OCI-LY1 (cell line): ENCODE measurements around the gene SLC39A2.

ENCODE experiments used
- H2AFZ ChIP-seq: fragments of 200-600 bp; sonication (generic), shearing (Covaris generic); 2 replicates; pipeline ENCODE4 v1.6.0; 2014; ENCODE audit warnings: antibody characterized with exemption, mild to moderate bottlenecking, low read length
- H3F3A ChIP-seq: fragments of 200-600 bp; sonication (generic), shearing (Covaris generic); 2 replicates; pipeline ENCODE4 v1.6.0; 2014; ENCODE audit warnings: mild to moderate bottlenecking, antibody characterized with exemption, low read length, moderate library complexity; ENCODE audit not compliant: insufficient read depth
- H3K27ac ChIP-seq: fragments of 200-600 bp; sonication (generic); 2 replicates; pipeline ENCODE4 v1.5.1; 2014; ENCODE audit warnings: low read length, mixed run types, mild to moderate bottlenecking, low read depth; ENCODE audit not compliant: poor library complexity, severe bottlenecking
- H3K27me3 ChIP-seq: fragments of 200-600 bp; sonication (generic); 2 replicates; pipeline ENCODE4 v1.6.0; 2014; ENCODE audit warnings: antibody characterized with exemption, mild to moderate bottlenecking, low read length, moderate library complexity; ENCODE audit not compliant: insufficient read depth
- H3K36me3 ChIP-seq: fragments of 200-600 bp; sonication (generic); 2 replicates; pipeline ENCODE4 v1.6.1; 2014; ENCODE audit warnings: mild to moderate bottlenecking, antibody characterized with exemption, low read length, moderate library complexity, mixed read lengths; ENCODE audit not compliant: insufficient read depth
- H3K4me1 ChIP-seq: fragments of 200-600 bp; sonication (generic); 2 replicates; pipeline ENCODE4 v1.5.1; 2014; ENCODE audit warnings: mild to moderate bottlenecking, low read length, moderate library complexity; ENCODE audit not compliant: insufficient read depth, severe bottlenecking
- H3K4me2 ChIP-seq: fragments of 200-600 bp; sonication (generic), shearing (Covaris generic); 2 replicates; pipeline ENCODE4 v1.6.1; 2014; ENCODE audit warnings: low read length
- H3K4me3 ChIP-seq: fragments of 200-600 bp; sonication (generic); 2 replicates; pipeline ENCODE4 v1.5.1; 2014; ENCODE audit warnings: low read length, low read depth, mild to moderate bottlenecking, mixed read lengths; ENCODE audit not compliant: poor library complexity, severe bottlenecking
- H3K79me2 ChIP-seq: fragments of 200-600 bp; shearing (Covaris generic); 2 replicates; pipeline ENCODE4 v1.6.1; 2016; ENCODE audit warnings: mixed run types, low read length, mixed read lengths; ENCODE audit not compliant: insufficient read depth
- H3K9ac ChIP-seq: fragments of 200-600 bp; sonication (generic), shearing (Covaris generic); 2 replicates; pipeline ENCODE4 v1.6.1; 2014; ENCODE audit warnings: mild to moderate bottlenecking, low read length, mixed read lengths
- H3K9me2 ChIP-seq: fragments of 200-600 bp; sonication (generic), shearing (Covaris generic); 2 replicates; pipeline ENCODE4 v1.6.1; 2014; ENCODE audit warnings: low read depth, mild to moderate bottlenecking, low read length, mixed read lengths
- H3K9me3 ChIP-seq: fragments of 200-600 bp; shearing (Covaris generic); 2 replicates; pipeline ENCODE4 v1.6.1; 2014; ENCODE audit warnings: low read length, mixed read lengths
- H4K20me1 ChIP-seq: fragments of 200-600 bp; sonication (generic), shearing (Covaris generic); 2 replicates; pipeline ENCODE4 v1.6.0; 2016; ENCODE audit warnings: mild to moderate bottlenecking, low read length; ENCODE audit not compliant: insufficient read depth
- EZH2 ChIP-seq: fragments of 200-600 bp; sonication (generic), shearing (Covaris generic); IDR thresholded peaks from 2 replicates; pipeline ENCODE4 v1.8.0; 2017; ENCODE audit warnings: borderline replicate concordance, mixed run types, mild to moderate bottlenecking, antibody characterized with exemption, low read length, moderate library complexity, mixed read lengths
- TF ChIP-seq, protein P1 (sequence below): fragments of 200-600 bp; sonication (generic), shearing (Covaris generic); IDR thresholded peaks from 2 replicates; pipeline ENCODE4 v1.5.1; 2017; ENCODE audit warnings: mild to moderate bottlenecking, antibody characterized with exemption, low read length, moderate library complexity, mixed read lengths

Gene SLC39A2

DNA sequence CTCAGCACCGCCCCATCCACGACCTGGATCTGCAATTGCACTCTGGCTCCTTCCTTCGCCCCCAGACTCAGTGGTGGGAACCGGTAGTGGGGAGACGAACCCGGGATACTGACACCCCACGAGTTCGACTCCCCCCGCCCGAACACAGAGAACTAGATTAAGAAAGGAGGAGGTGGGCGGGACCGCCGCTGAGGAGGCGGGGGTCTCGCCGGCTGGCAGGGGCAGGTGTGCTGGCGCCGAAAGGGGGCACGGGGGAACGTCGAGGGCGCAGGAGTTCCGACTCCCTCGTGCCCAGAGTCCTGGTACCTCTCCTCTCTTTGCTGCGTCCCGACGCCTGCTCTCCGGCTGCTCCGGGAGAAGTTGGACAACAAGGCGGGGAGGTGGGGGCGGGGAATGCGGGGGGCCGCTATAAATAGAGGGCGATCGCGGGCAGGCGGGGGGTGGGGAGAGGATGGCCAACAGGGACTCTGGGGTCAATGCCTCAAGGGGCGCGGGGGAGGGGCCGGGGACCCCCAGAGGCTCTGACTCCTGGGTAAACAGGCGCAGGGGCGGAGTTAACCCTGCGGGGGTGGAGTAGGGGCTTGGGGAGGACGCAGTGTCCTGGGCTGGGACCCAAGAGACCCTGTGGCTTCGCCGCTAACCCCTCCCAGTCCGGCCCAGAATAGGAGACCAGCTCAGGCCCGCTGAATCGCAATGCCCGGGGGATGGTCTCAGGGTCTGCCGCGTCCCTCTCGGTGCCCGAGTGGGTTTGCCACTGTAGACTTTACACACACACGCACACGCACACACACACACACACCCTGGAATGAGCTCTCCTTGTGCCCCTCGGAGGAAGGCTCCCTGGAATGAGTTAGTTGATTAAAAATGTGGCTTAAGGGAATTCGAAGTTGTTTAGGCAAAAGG, 26.5 kb downstream of the SLC39A2 start:
- Histone ChIP-seq H3K9me2 (no peaks in the 10 kb centered on the region), H3K4me1 (peaks cover 2% of the 10 kb centered on the region), H3K27ac (no peak overlapping the region), H3K27me3 (no peaks in the 10 kb centered on the region; the same call in 1 of the 2 replicates), H2AFZ (no peak overlapping the region), H3K9me3 (no peaks in the 10 kb centered on the region), H3K79me2 (no peaks in the 10 kb centered on the region), H3K9ac (no peak overlapping the region), H3K4me3 (peak overlapping the region; percentile 43), H3K36me3 (no peaks in the 10 kb centered on the region), H3K4me2 (peak overlapping the region; percentile 53; the same call in 1 of the 2 replicates), H4K20me1 (no peaks in the 10 kb centered on the region), H3F3A (no peaks in the 10 kb centered on the region)
- TF ChIP-seq EZH2, result no peak
- TF ChIP-seq, protein P1, sequence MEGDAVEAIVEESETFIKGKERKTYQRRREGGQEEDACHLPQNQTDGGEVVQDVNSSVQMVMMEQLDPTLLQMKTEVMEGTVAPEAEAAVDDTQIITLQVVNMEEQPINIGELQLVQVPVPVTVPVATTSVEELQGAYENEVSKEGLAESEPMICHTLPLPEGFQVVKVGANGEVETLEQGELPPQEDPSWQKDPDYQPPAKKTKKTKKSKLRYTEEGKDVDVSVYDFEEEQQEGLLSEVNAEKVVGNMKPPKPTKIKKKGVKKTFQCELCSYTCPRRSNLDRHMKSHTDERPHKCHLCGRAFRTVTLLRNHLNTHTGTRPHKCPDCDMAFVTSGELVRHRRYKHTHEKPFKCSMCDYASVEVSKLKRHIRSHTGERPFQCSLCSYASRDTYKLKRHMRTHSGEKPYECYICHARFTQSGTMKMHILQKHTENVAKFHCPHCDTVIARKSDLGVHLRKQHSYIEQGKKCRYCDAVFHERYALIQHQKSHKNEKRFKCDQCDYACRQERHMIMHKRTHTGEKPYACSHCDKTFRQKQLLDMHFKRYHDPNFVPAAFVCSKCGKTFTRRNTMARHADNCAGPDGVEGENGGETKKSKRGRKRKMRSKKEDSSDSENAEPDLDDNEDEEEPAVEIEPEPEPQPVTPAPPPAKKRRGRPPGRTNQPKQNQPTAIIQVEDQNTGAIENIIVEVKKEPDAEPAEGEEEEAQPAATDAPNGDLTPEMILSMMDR, result no peak

DNA sequence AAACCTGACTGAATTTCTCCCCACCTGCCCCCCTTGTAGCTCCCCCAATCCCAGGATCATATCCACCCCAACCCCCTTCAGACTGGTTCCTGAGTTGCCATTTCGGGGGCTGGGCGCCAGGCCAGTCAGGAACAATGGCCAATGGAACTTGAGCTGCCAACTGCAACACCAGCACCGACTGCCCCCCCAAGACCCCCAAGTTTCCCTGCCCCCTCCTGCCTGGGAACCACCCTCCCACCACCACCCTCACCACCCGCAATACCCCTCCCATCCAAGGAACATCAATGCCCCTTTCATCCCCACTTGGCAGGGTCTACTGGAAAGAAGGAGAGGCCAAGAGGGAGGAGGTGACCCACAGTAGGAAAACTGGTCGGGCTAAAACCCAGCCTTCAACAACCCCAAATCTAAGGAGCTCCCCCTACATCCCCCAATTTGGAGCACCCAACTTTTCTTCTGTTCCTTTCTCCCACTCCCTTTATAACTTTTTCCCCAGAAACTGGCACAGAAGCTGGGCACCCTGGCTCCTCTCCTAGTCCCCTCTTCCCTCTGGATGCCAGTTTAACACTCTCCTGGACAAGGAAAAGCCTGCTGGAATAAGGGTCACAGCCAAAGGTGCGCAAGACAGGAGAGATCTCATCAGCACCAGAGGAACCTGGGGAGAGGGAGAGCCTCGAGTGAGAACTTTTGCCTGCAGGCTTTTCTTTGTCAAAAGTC, 27.3 kb downstream of the SLC39A2 start:
- TF ChIP-seq EZH2, result no peak
- TF ChIP-seq, protein P1, result no peak
- no peak overlapping the region for H3K4me2 ChIP-seq
- H3K27me3 ChIP-seq, result no peaks in the 10 kb centered on the region; the same call in 1 of the 2 replicates
- H3K9me2 ChIP-seq, result no peaks in the 10 kb centered on the region
- H3K27ac ChIP-seq, result no peak overlapping the region
- H3K4me3 ChIP-seq, result no peak overlapping the region
- no peak overlapping the region for H3K9ac ChIP-seq
- no peaks in the 10 kb centered on the region for H4K20me1 ChIP-seq
- no peaks in the 10 kb centered on the region for H3K79me2 ChIP-seq
- H3K9me3 ChIP-seq, result no peaks in the 10 kb centered on the region
- H3K4me1 ChIP-seq, result peaks cover 2% of the 10 kb centered on the region
- no peaks in the 10 kb centered on the region for H3K36me3 ChIP-seq
- H3F3A ChIP-seq, result no peaks in the 10 kb centered on the region
- no peak overlapping the region for H2AFZ ChIP-seq

GRCh38 chr14:21026988-21027315, 27.9 kb downstream of the SLC39A2 start:
- no peak overlapping the region for H3K27ac ChIP-seq
- no peaks in the 10 kb centered on the region for H3K9me2 ChIP-seq
- no peaks in the 10 kb centered on the region for H3K79me2 ChIP-seq
- H3K9me3 ChIP-seq, result no peaks in the 10 kb centered on the region
- no peaks in the 10 kb centered on the region for H3F3A ChIP-seq
- no peak overlapping the region for H3K4me3 ChIP-seq
- no peaks in the 10 kb centered on the region; the same call in 1 of the 2 replicates for H3K27me3 ChIP-seq
- no peak overlapping the region for H2AFZ ChIP-seq
- no peak for TF ChIP-seq EZH2
- TF ChIP-seq, protein P1, result no peak
- no peaks in the 10 kb centered on the region for H4K20me1 ChIP-seq
- peaks cover 2% of the 10 kb centered on the region for H3K4me1 ChIP-seq
- H3K9ac ChIP-seq, result no peak overlapping the region
- no peaks in the 10 kb centered on the region for H3K36me3 ChIP-seq
- H3K4me2 ChIP-seq, result no peak overlapping the region
